OCI-LY3 (cell line): ENCODE results near the gene LMNTD1.

ENCODE experiments used
- CTCF ChIP-seq: fragments of 200-600, 300-600 bp; sonication (generic); IDR thresholded peaks from 2 replicates; pipeline ENCODE4 v1.5.1; 2014; ENCODE audit warnings: antibody characterized with exemption, low read length, low read depth
- EZH2phosphoT487 ChIP-seq: fragments of 200-600 bp; shearing (Covaris generic); IDR thresholded peaks from 2 replicates; pipeline ENCODE4 v1.6.1; 2018; ENCODE audit warnings: antibody characterized with exemption, mixed run types, low read depth

GRCh38 chr12:25435431-25435830 is 117.7 kb downstream of the LMNTD1 start:
- TF ChIP-seq CTCF (no peak), EZH2phosphoT487 (no peak)
